Fibroblast of pulmonary artery (primary cell): Measurements from ENCODE around the gene TMEM127.

Experiments
- DNase-seq: peaks from one replicate; pipeline ENCODE4 v3.0.0-alpha.2; 2010; ENCODE audit warnings: low read depth
- H3K4me3 ChIP-seq: replicated peaks from 2 replicates; pipeline ENCODE4 v1.5.1; 2011; ENCODE audit warnings: low read depth, mild to moderate bottlenecking, control low read depth, low read length, moderate library complexity
- CTCF ChIP-seq: IDR thresholded peaks from 2 replicates; pipeline ENCODE4 v1.5.1; 2011; ENCODE audit warnings: mild to moderate bottlenecking, control low read depth, low read length, inconsistent platforms; ENCODE audit errors: missing control alignments

TMEM127 gene

GRCh38 chr2:96240341-96241038 is 25.3 kb downstream of the TMEM127 start:
- no peak for DNase-seq
- no peak overlapping the region for H3K4me3 ChIP-seq
- TF ChIP-seq CTCF = no peak

- TF ChIP-seq CTCF = no peak
- H3K4me3 ChIP-seq = no peak overlapping the region
- no peak for DNase-seq
Observed at GRCh38 chr2:96239745-96240264, 26.0 kb downstream of the TMEM127 start.

- DNase-seq = no peak
- no peak for TF ChIP-seq CTCF
- H3K4me3 ChIP-seq = no peak overlapping the region
Observed at GRCh38 chr2:96239091-96239490, 26.7 kb downstream of the TMEM127 start.

- TF ChIP-seq CTCF = no peak
- no peak for DNase-seq
Observed at GRCh38 chr2:96238266-96238665, 27.5 kb downstream of the TMEM127 start.

GRCh38 chr2:96236882-96237281 is 28.9 kb downstream of the TMEM127 start:
- DNase-seq = no peak
- no peak overlapping the region for H3K4me3 ChIP-seq
- no peak for TF ChIP-seq CTCF

More at GRCh38 chr2:96238266-96238665, 27.5 kb downstream of the TMEM127 start:
- no peak overlapping the region for H3K4me3 ChIP-seq

GRCh38 chr2:96233880-96234316 is 31.9 kb downstream of the TMEM127 start:
- DNase-seq = no peak
- no peak for TF ChIP-seq CTCF
- no peak overlapping the region for H3K4me3 ChIP-seq

- TF ChIP-seq CTCF = no peak
- no peak for DNase-seq
- no peak overlapping the region for H3K4me3 ChIP-seq
Observed at GRCh38 chr2:96233436-96233835, 32.4 kb downstream of the TMEM127 start.
